Fibroblast of mammary gland (primary cell): ENCODE data around the gene CLDND2.
"Not testable (repeated sequence)": the region's sequence is repeated elsewhere in the genome, so short reads cannot be mapped to it uniquely, and the experiment has no call there.

ENCODE experiments used
- DNase-seq: peaks from one replicate; pipeline ENCODE4 v3.0.0-alpha.2; 2010; ENCODE audit warnings: low read depth
- H3K4me3 ChIP-seq: 2 replicates; pipeline ENCODE4 v1.5.1; 2011; ENCODE audit warnings: low read depth, mild to moderate bottlenecking, low read length, moderate library complexity; ENCODE audit not compliant: control insufficient read depth
- TF ChIP-seq, protein P1 (sequence below): conservative IDR thresholded peaks from 2 replicates; pipeline ENCODE4 v1.5.1; 2011; ENCODE audit warnings: low read depth, low read length, inconsistent platforms; ENCODE audit not compliant: control insufficient read depth, insufficient read depth

CLDND2 gene

DNA sequence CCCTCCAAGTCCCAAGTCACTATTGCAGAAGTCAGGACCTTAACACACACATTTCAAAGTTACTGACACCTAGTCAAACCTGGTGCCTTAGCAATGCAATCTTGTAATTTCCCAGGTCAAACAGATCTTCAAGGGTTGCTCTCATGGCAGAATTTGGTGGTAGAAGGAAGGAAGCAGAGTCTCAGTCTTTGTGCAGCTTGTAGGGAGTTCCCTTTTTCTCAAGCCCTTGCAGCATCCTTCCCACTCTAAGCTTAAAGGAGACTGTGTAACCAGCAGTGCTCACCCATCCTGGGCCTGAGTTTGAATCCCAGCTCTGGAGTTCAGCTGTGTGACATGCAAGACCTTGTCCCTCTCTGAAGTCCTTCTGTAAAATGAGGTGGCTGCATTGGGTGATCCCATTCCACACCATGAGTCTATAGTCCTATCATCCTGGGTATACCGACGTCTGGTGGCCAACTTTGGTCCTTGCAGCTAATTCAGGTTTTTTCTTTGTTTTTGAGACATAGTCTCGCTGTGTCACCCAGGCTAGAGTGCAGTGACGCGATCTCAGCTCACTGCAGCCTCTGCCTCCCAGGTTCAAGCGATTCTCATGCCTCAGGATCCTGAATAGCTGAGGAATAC lies 38.8 kb upstream of the CLDND2 start:
- no peak overlapping the region for H3K4me3 ChIP-seq
- peak; percentile 40 for DNase-seq
- TF ChIP-seq, protein P1, sequence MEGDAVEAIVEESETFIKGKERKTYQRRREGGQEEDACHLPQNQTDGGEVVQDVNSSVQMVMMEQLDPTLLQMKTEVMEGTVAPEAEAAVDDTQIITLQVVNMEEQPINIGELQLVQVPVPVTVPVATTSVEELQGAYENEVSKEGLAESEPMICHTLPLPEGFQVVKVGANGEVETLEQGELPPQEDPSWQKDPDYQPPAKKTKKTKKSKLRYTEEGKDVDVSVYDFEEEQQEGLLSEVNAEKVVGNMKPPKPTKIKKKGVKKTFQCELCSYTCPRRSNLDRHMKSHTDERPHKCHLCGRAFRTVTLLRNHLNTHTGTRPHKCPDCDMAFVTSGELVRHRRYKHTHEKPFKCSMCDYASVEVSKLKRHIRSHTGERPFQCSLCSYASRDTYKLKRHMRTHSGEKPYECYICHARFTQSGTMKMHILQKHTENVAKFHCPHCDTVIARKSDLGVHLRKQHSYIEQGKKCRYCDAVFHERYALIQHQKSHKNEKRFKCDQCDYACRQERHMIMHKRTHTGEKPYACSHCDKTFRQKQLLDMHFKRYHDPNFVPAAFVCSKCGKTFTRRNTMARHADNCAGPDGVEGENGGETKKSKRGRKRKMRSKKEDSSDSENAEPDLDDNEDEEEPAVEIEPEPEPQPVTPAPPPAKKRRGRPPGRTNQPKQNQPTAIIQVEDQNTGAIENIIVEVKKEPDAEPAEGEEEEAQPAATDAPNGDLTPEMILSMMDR = peak; percentile 57

DNA sequence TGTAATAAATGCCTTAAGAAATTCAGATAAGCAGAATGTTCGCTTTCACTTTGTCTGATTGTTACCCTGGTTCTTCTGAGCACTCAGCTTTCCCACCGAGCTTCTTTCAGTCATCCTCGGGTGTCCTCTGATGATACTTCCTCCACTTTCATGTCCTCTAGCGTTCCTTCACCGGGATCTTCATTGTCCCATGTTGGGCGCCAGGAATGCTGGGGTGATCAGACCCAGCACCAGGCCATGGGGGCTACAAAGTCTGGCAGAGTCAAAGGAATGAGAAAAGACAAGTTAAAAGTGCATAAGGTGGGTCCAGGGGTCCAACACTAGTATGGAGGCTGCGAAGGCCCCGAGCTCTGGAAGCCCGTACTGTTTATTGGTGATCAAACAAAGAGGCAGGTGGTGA lies 33.3 kb upstream of the CLDND2 start:
- H3K4me3 ChIP-seq = no peak overlapping the region
- no peak for DNase-seq
- TF ChIP-seq, protein P1 = no peak

DNA sequence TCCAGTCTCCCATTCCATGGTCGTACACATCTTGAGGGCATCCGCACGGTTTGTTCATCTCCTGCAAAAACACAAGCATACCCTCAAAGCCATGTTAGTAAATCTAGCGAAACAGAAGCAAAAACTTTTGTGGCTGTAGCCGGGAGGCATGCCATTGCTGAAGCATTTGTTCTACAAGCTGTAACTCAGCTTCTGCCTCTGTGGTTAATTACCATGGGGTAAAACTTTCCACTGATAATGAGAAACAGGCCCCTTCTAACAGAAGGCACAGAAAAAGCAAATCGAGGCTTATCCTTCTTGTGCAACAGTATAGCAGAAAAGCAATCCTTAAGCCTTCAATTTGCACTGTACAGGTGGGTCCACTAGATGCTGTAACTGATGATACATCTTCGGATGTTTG lies 31.1 kb upstream of the CLDND2 start:
- not testable (repeated sequence) for DNase-seq, H3K4me3 ChIP-seq

DNA sequence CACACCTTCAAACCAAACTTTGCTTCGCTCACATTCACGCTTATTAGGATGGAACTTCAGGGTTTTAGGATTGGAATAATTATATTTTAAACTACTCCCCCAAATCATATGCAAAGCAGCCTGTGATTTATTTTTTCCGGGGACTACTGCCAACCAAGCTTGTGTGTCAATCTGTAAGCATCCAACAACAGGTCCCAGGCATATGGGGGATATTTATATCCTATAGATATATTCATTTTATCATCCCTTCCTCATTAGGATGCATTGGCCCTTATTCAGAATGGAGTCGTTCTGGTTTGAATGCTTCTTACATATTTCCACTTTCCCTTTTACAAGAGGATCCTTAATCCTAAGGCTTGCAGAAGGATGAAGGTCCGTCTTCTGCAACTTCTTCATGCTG lies 30.4 kb upstream of the CLDND2 start:
- TF ChIP-seq, protein P1 = no peak
- DNase-seq = no peak
- no peak overlapping the region for H3K4me3 ChIP-seq

DNA sequence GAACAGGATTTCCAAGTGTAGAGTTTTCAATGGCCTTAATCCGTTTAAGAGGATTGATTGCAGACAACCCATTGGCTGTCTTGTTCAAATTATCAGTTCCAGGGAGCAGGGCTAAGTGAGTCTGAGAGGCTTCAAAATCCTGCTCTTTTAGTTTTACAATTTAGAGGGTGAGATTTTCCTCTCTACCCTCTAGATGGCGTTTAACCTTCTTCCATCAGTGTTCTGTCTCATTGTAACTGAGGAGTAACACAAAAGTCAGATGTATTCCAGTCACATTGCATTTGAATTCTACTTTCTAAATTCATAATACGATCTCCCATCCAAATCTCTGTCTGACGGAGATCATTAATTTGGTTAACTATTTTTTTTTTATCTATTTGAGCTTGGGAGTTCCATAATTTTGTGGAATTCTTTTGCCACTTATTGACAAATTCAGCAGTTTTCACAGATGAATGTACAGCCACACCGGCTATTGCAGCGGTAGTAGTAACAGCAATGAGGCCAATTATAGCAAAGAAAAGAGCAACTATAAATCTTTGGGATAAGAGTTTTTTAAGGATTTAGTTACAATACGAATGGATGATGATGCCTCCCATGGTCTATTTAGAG lies 29.4 kb upstream of the CLDND2 start:
- DNase-seq = peak; percentile 45
- TF ChIP-seq, protein P1 = peak; percentile 58
- H3K4me3 ChIP-seq = no peak overlapping the region

DNA sequence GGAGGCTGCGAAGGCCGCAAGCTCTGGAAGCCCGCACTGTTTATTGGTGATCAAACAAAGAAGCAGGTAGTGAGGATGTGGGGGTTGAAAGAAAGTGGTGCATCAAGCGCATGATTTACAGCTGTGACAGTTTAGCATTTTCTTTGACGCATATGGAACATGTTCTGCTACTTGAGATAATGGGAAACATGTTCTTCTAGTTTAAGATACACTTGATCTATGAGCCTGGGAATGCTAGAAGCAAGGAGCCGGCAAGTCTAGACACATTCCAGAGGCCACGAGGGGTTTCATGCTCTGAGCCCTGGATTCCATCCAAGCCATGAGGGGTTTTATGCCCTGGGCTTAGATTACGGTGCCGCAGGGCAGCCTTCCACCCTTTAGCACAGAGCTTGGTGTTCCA lies 28.6 kb upstream of the CLDND2 start:
- peak; percentile 24 for DNase-seq
- not testable (repeated sequence) for H3K4me3 ChIP-seq

- H3K4me3 ChIP-seq = no peak overlapping the region
- no peak for DNase-seq
- TF ChIP-seq, protein P1 = no peak
Measured at GRCh38 chr19:51396175-51396574, 27.4 kb upstream of the CLDND2 start.

DNA sequence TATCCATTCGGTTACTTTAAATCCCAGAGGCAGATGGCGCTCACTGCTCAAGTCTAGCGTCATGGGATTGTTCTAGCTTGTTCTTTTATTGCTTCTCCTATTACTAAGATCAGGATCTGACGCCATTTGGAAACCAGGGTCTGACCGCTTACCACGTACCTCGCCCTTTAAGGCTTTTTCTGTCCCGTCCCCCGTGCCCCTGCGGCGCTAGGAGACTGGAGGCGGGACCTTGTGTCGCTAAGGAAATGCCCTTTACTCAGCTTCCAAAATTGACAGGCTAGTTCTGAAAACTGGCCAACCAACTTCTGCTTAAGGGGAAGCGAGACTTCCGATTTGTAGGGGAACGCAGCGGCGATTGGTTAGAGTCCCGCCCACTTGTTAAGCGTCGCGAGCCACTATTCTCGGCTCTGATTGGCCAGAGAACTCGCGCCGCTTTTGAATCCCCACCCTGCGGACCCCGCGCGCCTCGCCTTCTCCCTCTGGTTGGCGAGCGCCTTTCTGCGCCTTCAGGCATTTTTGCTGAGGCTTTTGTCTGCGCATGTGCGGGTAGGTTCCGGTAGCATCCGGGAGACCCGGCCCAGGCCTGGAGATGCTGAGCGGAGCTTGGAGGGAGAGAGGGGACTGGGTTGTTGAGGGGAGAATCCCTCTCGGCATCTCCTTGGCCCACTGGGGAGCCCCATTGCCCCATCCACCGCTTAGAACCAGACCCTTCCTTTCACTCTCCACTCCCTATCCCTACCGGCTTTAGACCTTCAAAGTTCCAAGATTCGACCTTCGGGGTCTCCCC lies 25.4 kb upstream of the CLDND2 start:
- TF ChIP-seq, protein P1 = peak; percentile 18
- peak; percentile 100 for DNase-seq
- peak overlapping the region; percentile 59 for H3K4me3 ChIP-seq
